Activated CD4-positive, alpha-beta T cell treated with anti-CD3 and anti-CD28 coated beads, Interleukin-2, amount 50 U/mL, for 4 hours (primary cell): Measurements from ENCODE around the gene ENTREP3.
"Not testable (repeated sequence)": the region's sequence is repeated elsewhere in the genome, so short reads cannot be mapped to it uniquely, and the experiment has no call there.

Source experiments
- DNase-seq, 2 experiments: peaks; one replicate each; pipeline ENCODE4 v3.0.0-alpha.2; 2020

Gene ENTREP3

GRCh38 chr1:155250246-155250632 is 5.0 kb downstream of the ENTREP3 start:
- no peak for DNase-seq

GRCh38 chr1:155247667-155248553 is 7.4 kb downstream of the ENTREP3 start:
- no peak for DNase-seq

- not testable (repeated sequence) for DNase-seq
These were observed 8.5 kb downstream of the ENTREP3 start for GRCh38 chr1:155246796-155247195.

GRCh38 chr1:155245163-155245524 is 10.1 kb downstream of the ENTREP3 start:
- DNase-seq: no peak

GRCh38 chr1:155244368-155245162 is 10.7 kb downstream of the ENTREP3 start:
- DNase-seq: peak; percentile 79 to 85

GRCh38 chr1:155242805-155243358 is 12.4 kb downstream of the ENTREP3 start:
- DNase-seq: no peak

GRCh38 chr1:155241841-155242264 is 13.4 kb downstream of the ENTREP3 start:
- DNase-seq: no peak

GRCh38 chr1:155241069-155241679 is 14.1 kb downstream of the ENTREP3 start:
- peak; percentile 50 to 53 for DNase-seq

GRCh38 chr1:155236451-155236850 is 18.8 kb downstream of the ENTREP3 start:
- DNase-seq: no peak

GRCh38 chr1:155235375-155235774 is 19.9 kb downstream of the ENTREP3 start:
- not testable (repeated sequence) for DNase-seq

GRCh38 chr1:155233502-155233901 is 21.8 kb downstream of the ENTREP3 start:
- DNase-seq: not testable (repeated sequence)

- not testable (repeated sequence) for DNase-seq
These were observed 23.0 kb downstream of the ENTREP3 start for GRCh38 chr1:155232001-155232978.

GRCh38 chr1:155231302-155231701 is 24.0 kb downstream of the ENTREP3 start:
- not testable (repeated sequence) for DNase-seq

GRCh38 chr1:155228096-155228427 is 27.2 kb downstream of the ENTREP3 start:
- DNase-seq: no peak

GRCh38 chr1:155227261-155228095 is 27.8 kb downstream of the ENTREP3 start:
- DNase-seq: peak; percentile 97 to 98

- peak in 1 of 2 experiments; percentile 17 for DNase-seq
These were observed 28.4 kb downstream of the ENTREP3 start for GRCh38 chr1:155226910-155227260.

GRCh38 chr1:155226188-155226909 is 28.9 kb downstream of the ENTREP3 start:
- peak; percentile 83 to 85 for DNase-seq

GRCh38 chr1:155225404-155225759 is 29.9 kb downstream of the ENTREP3 start:
- not testable (repeated sequence) for DNase-seq

- no peak for DNase-seq
These were observed 32.2 kb downstream of the ENTREP3 start for GRCh38 chr1:155223047-155223446.

- DNase-seq: not testable (repeated sequence)
These were observed 34.9 kb downstream of the ENTREP3 start for GRCh38 chr1:155220211-155220965.
